A549 treated with RU486 at 1 μM for 4 hours (cell line): ENCODE data around the gene TUBG1. TPM values are rescaled to one million over a fixed set of nuclear protein-coding genes. Genes with fewer than 3 reads are reported as not detected.

Experiments
- total RNA-seq: library from RNA; stranded (reverse); fragments of 200-300 nt; extraction: Qiagen RNA extraction; gene quantifications from 5 replicates; pipeline ENCODE4 v1.2.3, GENCODE V29; 2022; ENCODE audit warnings: low read depth

Gene TUBG1
- 139 to 156 TPM (median 151 TPM) in 5 replicates for total RNA-seq

DNA sequence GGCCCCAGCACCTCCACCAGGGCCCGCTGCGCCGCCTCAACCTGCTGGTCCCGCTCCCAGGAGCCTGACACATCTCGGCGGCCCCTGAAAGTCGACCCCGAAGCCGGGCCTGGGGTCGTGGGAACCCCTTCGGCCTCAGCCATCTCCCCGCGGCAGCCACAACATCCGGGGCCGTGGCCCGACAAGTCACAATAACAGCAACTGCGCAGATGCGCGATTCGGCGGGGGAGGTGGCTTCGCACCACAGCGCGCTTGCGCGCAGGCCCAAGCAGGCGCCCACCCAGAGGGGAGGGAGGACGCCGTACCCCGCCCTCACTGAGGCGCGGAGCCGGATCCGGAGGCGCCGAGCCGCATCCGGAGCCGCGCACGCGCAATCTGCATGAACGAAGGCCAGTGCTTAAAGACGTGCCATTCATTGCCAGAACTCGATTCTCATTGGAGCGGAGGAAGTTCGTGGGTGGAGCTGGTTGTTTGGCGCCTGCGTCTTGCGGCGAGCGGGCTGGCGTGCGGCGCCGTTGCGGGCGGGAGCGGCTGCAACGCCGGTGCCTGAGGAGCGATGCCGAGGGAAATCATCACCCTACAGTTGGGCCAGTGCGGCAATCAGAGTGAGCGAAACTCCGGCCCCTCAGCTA lies at the start of gene TUBG1, which contains the start of gene RETREG3:
Gene TUBG1 (plus strand): TSS at position 502 of the 632 bp plus-strand sequence. CDS start 55 bp downstream, at position 557.
Gene RETREG3 (minus strand): TSS at position 193 of the 632 bp plus-strand sequence. CDS start 50 bp downstream, at position 143.

DNA sequence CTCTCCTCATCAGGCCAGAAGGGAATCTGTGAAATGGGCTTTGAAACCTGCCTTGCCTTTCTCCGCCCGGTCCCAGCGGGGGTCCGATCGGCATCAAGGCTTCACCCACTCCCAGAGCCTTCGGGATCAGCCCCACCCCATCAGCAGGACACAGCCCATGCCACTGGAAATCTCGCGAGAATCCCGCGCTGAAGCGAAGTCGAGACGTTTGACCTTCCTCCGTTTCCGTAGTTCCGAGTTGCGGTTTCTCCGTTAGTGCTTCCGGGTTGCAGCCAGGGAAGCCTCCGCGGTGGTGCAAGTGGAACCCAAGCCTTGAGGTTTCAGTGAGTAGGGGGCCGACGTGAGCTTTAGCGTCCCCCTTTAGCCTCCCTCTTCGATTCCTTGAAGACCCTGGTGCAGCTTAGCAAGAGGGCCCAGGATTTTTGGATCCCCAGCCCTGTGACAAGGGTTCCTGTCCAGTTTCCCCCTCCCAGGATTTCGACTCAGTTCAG lies 47.5 kb upstream of the TUBG1 start, which contains the start of gene COASY:
Gene COASY (plus strand): TSS at position 252 of the 491 bp plus-strand sequence. CDS start 475 bp downstream, outside the sequence.

DNA sequence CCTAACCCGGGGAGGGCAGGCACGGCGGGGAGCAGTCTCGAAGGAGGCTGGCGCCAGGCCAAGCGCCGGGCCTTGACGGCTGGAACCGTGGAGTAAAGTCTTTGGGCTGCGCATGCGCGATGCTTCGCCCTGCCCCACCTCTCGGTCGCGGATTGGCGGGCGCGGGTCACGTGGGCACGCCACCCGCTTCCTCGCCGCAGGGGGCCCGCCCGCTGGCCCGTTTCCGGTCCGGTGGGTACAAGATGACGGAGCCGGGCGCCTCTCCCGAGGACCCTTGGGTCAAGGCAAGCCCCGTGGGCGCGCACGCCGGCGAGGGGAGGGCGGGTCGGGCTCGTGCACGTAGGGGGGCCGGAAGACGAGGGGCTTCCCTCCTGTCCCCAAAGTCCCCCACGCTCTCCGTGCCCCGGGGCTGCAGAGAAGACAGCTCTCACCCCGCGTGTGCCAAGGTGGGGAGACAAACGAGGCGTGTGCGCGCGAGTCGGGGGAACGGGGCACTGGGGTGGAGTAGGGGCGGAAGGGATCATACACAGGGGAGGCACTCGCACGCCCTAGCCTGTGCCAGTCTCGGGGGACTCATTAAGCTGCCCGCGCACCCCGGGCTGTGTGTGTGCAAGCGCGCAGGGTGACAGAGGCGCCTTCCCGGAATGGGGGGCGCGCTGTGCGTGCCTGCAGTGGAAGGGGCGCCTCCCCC lies 42.5 kb upstream of the TUBG1 start, which contains the start of gene MLX:
Gene MLX (plus strand): TSS at position 218 of the 691 bp plus-strand sequence. CDS start 25 bp downstream, at position 243.

GRCh38 chr17:42577532-42578281 lies 31.8 kb upstream of the TUBG1 start, which contains the start of gene PSMC3IP:
TSS of gene PSMC3IP (minus strand) at chr17:42577729. CDS start at chr17:42577686, 43 bp downstream.

DNA sequence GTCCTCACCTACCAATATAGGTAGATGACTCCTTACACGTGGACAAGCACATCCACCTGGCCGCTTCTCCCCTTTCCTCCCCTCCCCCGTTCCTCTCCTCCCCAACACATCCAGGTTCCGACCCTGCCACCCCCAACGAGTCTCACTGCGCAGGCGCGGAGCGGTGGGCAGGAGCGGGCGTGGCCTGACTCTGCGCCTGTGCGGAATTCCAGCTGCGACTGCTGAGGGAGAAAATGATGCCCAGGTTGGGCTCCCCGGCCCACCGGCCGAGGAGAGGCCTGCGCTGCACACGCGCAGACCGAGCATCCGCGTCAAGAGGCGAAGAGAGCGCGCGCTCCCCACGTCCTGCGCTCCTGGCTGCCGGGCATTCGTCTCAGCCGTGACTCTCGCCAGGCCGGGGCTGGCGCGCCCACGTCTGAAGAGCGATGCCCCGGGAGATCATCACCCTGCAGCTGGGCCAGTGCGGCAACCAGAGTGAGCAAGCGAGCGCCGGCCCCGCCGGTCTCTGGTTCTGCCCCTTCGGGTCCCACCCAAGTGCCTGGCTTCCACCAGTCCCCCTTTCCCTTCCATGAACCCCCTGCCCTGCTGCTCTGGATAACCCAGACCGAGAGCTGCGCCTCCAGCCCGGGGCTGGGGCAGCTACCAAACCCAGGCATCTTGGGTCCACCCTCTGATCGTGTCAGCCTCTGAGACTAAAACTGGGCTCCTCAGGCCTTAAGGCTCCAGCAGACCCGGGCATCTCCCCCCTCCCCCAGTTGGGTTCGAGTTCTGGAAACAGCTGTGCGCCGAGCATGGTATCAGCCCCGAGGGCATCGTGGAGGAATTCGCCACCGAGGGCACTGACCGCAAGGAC lies 49.8 kb downstream of the TUBG1 start, which contains the start of gene TUBG2:
Gene TUBG2 (plus strand): TSS at position 206 of the 853 bp plus-strand sequence. CDS start 220 bp downstream, at position 426.

Other genes starting within 250 kb of the TUBG1 start
- 75.3 to 78.0 TPM (median 76.5 TPM) in 5 replicates for gene STAT3, start 221.2 kb upstream of the TUBG1 start, total RNA-seq
- 414 to 491 TPM (median 479 TPM) in 5 replicates for gene CAVIN1, start 186.4 kb upstream of the TUBG1 start, total RNA-seq
- 35.1 to 45.6 TPM (median 43.9 TPM) in 5 replicates for gene ATP6V0A1, start 150.8 kb upstream of the TUBG1 start, total RNA-seq
- 30.6 to 51.3 TPM (median 42.9 TPM) in 5 replicates for gene NAGLU, start 73.4 kb upstream of the TUBG1 start, total RNA-seq
- 0.74 to 1.6 TPM (median 1.2 TPM) in 5 replicates for gene HSD17B1, start 56.8 kb upstream of the TUBG1 start, total RNA-seq
- gene COASY, start 47.5 kb upstream of the TUBG1 start, total RNA-seq = 103 to 140 TPM (median 121 TPM) in 5 replicates
- gene MLX, start 42.6 kb upstream of the TUBG1 start, total RNA-seq = 52.8 to 64.7 TPM (median 57.9 TPM) in 5 replicates
- 34.1 to 40.6 TPM (median 38.3 TPM) in 5 replicates for gene PSMC3IP, start 32.0 kb upstream of the TUBG1 start, total RNA-seq
- gene RETREG3, start 309 bp upstream of the TUBG1 start, total RNA-seq = 26.5 to 30.0 TPM (median 28.4 TPM) in 5 replicates
- gene TUBG2, start 49.6 kb downstream of the TUBG1 start, total RNA-seq = 16.9 to 25.5 TPM (median 22.6 TPM) in 5 replicates
- 12.2 to 19.5 TPM (median 17.5 TPM) in 5 replicates for gene PLEKHH3, start 67.3 kb downstream of the TUBG1 start, total RNA-seq
- 0.28 to 0.61 TPM (median 0.35 TPM) in 5 replicates for gene CCR10, start 72.2 kb downstream of the TUBG1 start, total RNA-seq
- 4.3 to 6.5 TPM (median 5.8 TPM) in 5 replicates for gene CNTNAP1, start 72.8 kb downstream of the TUBG1 start, total RNA-seq
- gene EZH1, start 135.4 kb downstream of the TUBG1 start, total RNA-seq = 7.2 to 13.2 TPM (median 10.2 TPM) in 5 replicates
- gene RAMP2, start 151.5 kb downstream of the TUBG1 start, total RNA-seq = 0.65 to 1.5 TPM (median 0.76 TPM) in 5 replicates
- gene VPS25, start 163.8 kb downstream of the TUBG1 start, total RNA-seq = 124 to 132 TPM (median 125 TPM) in 5 replicates
- gene WNK4, start 170.9 kb downstream of the TUBG1 start, total RNA-seq = 0.85 to 1.7 TPM (median 1.4 TPM) in 5 replicates
- 117 to 153 TPM (median 137 TPM) in 5 replicates for gene COA3, start 189.0 kb downstream of the TUBG1 start, total RNA-seq
- not detected in 5 replicates for gene CNTD1, start 189.2 kb downstream of the TUBG1 start, total RNA-seq
- 78.7 to 105 TPM (median 81.3 TPM) in 5 replicates for gene BECN1, start 214.6 kb downstream of the TUBG1 start, total RNA-seq
- gene PSME3, start 223.7 kb downstream of the TUBG1 start, total RNA-seq = 233 to 282 TPM (median 239 TPM) in 5 replicates
- gene AOC2, start 234.9 kb downstream of the TUBG1 start, total RNA-seq = 1.4 to 2.0 TPM (median 1.9 TPM) in 5 replicates
- 0.82 to 1.6 TPM (median 1.1 TPM) in 5 replicates for gene AOC3, start 241.5 kb downstream of the TUBG1 start, total RNA-seq